ENCODE measurements around the gene PRDM16.

Gene PRDM16

DNA sequence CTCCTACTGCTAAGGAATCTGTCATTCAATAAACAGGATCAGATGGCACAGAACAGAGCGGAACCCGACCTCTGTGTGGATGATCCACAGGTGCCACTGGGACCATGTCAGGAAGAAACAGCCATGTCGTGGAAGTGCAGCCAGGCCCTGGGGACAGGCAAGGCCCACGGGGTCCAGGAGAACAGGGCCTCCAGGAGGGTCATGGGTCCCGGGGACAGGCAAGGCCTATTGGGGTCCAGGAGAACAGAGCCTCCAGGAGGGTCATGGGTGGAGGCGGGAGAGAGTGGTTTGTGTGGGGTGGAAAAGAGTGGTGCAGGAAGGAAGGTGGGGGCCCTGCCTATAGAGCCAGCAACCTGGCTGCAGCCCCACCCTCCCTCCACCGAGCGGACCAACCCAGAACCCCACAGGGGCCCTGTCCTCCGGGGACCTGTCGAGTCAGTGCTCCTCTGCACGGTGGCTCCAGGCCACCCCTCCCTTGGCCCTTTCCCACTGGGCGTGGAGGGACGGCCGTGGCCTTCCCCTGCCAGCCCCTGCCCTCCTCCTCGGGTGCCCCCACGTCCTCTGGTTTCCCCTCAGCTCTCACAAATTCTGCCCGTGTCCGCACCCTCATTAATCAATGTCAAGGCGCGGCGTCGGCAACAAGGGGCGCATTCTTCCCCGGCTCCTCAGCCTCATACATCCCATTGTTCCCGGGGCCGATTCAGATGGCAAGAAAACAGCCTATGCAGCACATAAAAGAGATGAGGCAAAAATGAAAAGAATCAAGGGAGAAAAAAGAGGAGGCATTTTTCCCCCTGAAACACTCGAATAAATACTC is 146.4 kb downstream of the PRDM16 start:
- no peak overlapping the region for H3K27ac ChIP-seq (ENCODE audit: low read length)
- no peak for TF ChIP-seq EZH2phosphoT487 (IDR thresholded peaks at IDR 0.05; ENCODE audit: low read length)
- TF ChIP-seq CTCF (IDR thresholded peaks at IDR 0.05; ENCODE audit: low read length) = no peak
- no peak for TF ChIP-seq EZH2 (optimal IDR thresholded peaks at IDR 0.05; ENCODE audit: low read depth, low read length)
- H3K4me2 ChIP-seq (ENCODE audit: low read depth, low read length) = no peak overlapping the region
- no peaks in the 10 kb centered on the region for H4K20me1 ChIP-seq (ENCODE audit: insufficient read depth, low read length)
- H3K9me3 ChIP-seq (replicated peaks; ENCODE audit: insufficient read depth, low read length) = no peaks in the 10 kb centered on the region
- DNase-seq = no peak
- no peaks in the 10 kb centered on the region for H3K9me2 ChIP-seq (replicated peaks; ENCODE audit: insufficient read depth, low read length)
- no peaks in the 10 kb centered on the region for H3F3A ChIP-seq (ENCODE audit: insufficient read depth, low read length)
- H3K4me1 ChIP-seq (ENCODE audit: low read length) = no peaks in the 10 kb centered on the region
- no peak overlapping the region for H3K4me3 ChIP-seq (ENCODE audit: low read length)
- H3K9ac ChIP-seq (ENCODE audit: low read length) = no peak overlapping the region
- peaks cover 100% of the 10 kb centered on the region for H3K27me3 ChIP-seq (replicated peaks; ENCODE audit: insufficient read depth, low read length)
- H3K79me2 ChIP-seq (ENCODE audit: low read length) = no peaks in the 10 kb centered on the region
- H2AFZ ChIP-seq (ENCODE audit: low read length) = no peak overlapping the region
- H3K36me3 ChIP-seq (replicated peaks; ENCODE audit: insufficient read depth, low read length) = no peaks in the 10 kb centered on the region

DNA sequence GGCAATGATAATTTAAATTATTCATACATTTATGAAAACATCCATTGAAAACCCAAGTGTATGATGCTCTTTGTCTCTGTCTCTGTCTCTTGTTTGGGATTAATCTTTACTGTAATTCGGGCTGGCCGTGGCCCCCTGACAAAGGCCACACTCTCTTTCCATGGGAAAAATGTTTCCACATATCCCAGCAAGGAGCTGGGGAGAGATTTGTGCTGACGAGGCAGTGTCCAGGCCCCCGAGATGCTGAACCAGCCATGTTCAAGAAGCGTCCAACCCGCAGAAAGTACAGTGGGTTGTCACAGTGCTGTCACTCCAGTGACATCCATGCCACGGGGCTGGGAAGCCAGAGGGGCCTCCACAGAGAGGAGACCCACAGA is 147.0 kb downstream of the PRDM16 start:
- H3K4me1 ChIP-seq (ENCODE audit: low read length) = no peaks in the 10 kb centered on the region
- peaks cover 100% of the 10 kb centered on the region for H3K27me3 ChIP-seq (replicated peaks; ENCODE audit: insufficient read depth, low read length)

DNA sequence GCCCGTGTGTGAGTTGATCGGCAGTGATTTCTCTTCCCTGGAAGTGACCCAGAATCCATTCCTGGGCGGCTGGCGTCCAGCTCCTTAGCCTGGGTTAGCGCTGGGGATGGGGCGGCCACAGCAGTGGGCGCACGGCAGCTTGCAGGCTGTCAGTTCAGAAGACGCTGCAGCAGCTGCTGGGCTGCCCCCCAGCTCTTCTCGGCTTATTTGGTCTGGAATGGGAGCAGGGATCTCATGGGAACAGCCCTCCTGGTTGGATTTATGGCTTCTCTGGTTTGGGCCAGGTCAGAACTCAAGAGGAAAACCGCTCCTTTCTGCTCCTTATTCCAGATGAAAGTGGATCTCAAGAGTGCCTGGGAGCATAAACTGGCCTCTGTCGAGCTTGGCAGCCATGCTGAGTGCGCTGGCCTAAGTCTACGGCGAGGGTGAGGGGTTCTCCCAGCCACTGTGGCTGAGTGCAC is 148.2 kb downstream of the PRDM16 start:
- H2AFZ ChIP-seq (ENCODE audit: low read length) = no peak overlapping the region
- H3K4me1 ChIP-seq (ENCODE audit: low read length) = no peaks in the 10 kb centered on the region
- no peak overlapping the region for H3K4me3 ChIP-seq (ENCODE audit: low read length)
- no peaks in the 10 kb centered on the region for H4K20me1 ChIP-seq (ENCODE audit: insufficient read depth, low read length)
- no peaks in the 10 kb centered on the region for H3K79me2 ChIP-seq (ENCODE audit: low read length)
- TF ChIP-seq EZH2phosphoT487 (IDR thresholded peaks at IDR 0.05; ENCODE audit: low read length) (no peak), EZH2 (optimal IDR thresholded peaks at IDR 0.05; ENCODE audit: low read depth, low read length) (no peak), CTCF (IDR thresholded peaks at IDR 0.05; ENCODE audit: low read length) (no peak)
- H3K9me2 ChIP-seq (replicated peaks; ENCODE audit: insufficient read depth, low read length) = no peaks in the 10 kb centered on the region
- DNase-seq = no peak
- no peak overlapping the region for H3K9ac ChIP-seq (ENCODE audit: low read length)
- H3K27ac ChIP-seq (ENCODE audit: low read length) = no peak overlapping the region
- H3K4me2 ChIP-seq (ENCODE audit: low read depth, low read length) = no peak overlapping the region
- peaks cover 97% of the 10 kb centered on the region for H3K27me3 ChIP-seq (replicated peaks; ENCODE audit: insufficient read depth, low read length)
- H3F3A ChIP-seq (ENCODE audit: insufficient read depth, low read length) = no peaks in the 10 kb centered on the region
- no peaks in the 10 kb centered on the region for H3K36me3 ChIP-seq (replicated peaks; ENCODE audit: insufficient read depth, low read length)
- H3K9me3 ChIP-seq (replicated peaks; ENCODE audit: insufficient read depth, low read length) = no peaks in the 10 kb centered on the region

More for the DNA sequence above, 147.0 kb downstream of the PRDM16 start:
- no peak overlapping the region for H3K4me2 ChIP-seq (ENCODE audit: low read depth, low read length)
- H3K27ac ChIP-seq (ENCODE audit: low read length) = no peak overlapping the region
- no peaks in the 10 kb centered on the region for H3F3A ChIP-seq (ENCODE audit: insufficient read depth, low read length)
- H3K9ac ChIP-seq (ENCODE audit: low read length) = no peak overlapping the region
- no peaks in the 10 kb centered on the region for H3K36me3 ChIP-seq (replicated peaks; ENCODE audit: insufficient read depth, low read length)
- H3K9me3 ChIP-seq (replicated peaks; ENCODE audit: insufficient read depth, low read length) = no peaks in the 10 kb centered on the region
- no peaks in the 10 kb centered on the region for H4K20me1 ChIP-seq (ENCODE audit: insufficient read depth, low read length)
- no peak overlapping the region for H2AFZ ChIP-seq (ENCODE audit: low read length)
- H3K79me2 ChIP-seq (ENCODE audit: low read length) = no peaks in the 10 kb centered on the region
- DNase-seq = no peak
- no peaks in the 10 kb centered on the region for H3K9me2 ChIP-seq (replicated peaks; ENCODE audit: insufficient read depth, low read length)
- TF ChIP-seq EZH2 (optimal IDR thresholded peaks at IDR 0.05; ENCODE audit: low read depth, low read length) (no peak), CTCF (IDR thresholded peaks at IDR 0.05; ENCODE audit: low read length) (no peak)
- H3K4me3 ChIP-seq (ENCODE audit: low read length) = no peak overlapping the region
